ENCODE results near the gene SMPD3.

SMPD3 gene

DNA sequence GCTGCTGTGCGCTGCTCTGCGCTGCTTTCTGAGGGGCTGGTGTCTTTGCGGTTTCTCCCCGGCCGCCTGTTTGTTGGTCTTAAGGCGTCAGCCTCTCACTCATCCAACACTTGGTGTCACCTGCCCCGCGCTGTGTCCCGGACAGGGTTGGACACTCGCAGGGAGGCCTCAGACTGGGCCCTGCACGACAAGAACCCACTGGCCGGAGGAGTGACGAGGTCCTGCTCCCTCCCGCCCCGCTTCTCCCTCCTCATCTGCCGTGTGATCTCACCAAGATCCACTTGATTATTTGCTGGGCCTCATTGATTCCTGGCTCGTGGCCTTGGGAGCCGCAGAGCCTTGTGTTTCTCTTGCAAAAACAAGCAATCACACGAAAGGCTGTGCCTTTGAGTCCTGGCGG is 80.9 kb downstream of the SMPD3 start:
- no peak for DNase-seq

DNA sequence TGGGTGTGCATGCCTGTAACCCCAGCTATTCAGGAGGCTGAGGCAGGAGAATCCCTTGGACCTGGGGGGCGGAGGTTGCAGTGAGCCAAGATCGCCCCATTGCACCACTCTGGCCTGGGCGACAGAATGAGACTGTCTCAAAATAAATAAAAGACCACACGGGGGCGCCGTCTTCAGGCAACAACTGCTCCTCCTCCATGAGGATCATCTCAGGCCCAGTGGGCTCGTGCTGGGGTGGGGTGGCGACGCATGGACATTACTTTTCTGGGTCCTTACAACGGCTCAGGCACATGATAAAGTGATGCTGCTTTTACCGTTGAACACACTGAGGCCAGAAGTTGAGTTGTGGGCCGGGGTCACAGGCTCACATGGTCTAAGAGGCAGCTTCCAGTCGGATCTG is 81.3 kb downstream of the SMPD3 start:
- DNase-seq, result peak; percentile 28 to 46

DNA sequence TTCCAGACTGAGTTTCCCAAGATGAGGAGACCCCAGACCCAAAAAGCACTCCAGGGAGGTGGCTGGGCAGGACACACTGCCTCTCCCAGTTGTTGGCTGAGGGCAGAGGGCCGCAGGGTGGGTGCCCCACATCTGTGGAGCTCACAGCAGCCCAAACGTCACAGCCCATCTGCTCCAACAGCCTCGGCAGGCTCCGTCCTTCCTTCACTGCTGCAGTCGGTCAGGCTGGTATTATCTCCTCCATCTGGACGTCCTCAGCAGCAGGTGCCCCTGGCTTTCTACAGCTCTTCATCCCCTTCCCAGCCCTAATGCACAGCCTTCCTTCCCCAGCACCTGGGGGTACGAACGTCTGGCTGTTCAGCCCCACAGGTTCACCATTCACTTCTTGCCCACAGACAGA is 82.2 kb downstream of the SMPD3 start:
- no peak for DNase-seq

DNA sequence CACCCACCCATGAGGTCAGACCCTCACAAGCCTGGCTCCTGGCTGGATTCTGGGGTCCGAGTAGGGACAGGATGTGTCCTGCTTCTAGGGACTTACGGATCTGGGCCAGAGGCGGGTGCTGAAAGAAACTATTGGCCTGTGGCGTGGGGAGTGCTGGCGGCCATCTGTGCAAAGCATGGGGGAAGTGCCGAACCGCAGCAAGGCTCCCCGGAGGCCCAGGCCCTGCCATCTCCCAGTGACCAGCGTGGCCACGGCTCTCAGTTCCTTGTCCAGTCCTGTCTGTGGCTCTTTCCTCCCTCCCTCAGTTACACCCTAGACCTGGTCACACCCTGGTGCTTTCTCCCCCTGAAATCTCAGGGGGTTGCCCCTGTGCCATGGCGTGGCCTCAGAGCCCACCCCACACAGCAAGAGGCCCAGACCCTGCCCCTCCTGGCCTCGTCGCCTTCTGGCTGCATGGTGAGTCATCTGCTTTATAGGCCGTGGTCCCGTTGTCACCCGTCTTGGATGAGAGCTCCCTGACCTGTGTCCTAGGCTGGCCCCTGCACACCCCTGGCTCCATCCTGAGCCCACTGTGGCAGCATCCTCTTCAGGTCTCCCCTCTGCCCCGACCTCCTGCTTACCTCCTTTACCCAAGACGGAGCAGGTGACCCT is 83.0 kb downstream of the SMPD3 start:
- no peak for DNase-seq

DNA sequence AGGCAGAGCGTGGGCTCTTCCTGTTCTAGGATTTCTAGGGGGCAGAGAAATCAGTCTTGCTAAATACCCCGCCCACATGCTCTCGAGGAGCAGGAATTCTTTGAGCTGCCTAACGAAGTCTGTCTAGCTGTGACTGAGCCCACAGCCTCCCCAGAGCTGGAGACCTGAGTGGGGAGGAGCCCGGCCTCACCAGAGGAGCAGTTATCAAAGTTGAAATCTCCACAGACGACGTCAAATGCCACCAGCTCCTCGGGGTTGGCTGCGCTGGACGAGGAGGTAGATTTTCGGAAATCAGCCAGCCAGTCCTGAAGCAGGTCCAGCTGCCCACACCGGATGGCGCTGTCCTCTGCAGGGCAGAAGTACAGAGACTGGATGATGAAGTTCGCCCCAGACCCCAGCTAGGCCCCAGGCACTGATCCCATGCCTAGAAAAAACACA is 83.7 kb downstream of the SMPD3 start:
- DNase-seq, result no peak

DNA sequence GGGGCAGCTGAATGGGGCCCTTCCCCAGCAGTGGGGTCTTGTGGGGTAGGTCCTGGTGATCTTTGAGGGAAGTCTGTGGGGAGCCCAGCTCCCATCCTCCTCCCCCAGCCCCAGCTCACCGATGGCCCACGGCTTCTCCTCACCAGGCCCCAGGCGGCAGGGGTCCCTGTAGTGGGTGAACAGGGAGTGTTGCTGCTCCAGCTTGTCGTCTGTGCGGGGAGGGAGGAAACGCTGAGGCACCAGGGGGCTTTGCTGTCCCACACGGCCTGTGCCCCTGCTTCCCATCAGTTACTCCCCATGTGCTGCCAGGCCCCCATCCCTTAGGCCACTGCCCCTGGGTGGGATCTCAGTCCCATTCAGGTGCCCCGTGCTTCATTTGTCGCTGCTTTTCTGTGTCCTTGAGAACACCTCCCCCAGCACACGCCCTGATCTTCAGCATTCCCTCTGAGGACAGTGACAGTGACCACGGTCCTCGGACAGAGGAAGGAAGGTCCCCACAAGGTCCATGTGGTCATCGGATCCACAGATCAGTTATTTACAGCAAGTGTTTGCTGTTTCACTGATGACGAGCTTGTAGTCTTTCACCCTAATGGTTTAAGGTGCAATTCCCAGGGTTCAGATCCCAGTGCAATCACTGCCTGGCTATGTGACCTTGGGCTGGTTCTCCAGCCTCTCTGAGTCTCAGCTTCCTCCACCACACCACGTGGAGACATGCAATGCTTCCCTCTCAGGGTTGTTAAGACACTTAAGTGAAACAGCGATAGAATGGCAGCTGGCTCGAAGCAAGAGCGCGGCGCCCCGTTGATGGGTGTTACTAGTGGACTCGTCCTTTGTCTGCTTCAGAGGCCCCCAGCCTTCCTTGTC is 84.4 kb downstream of the SMPD3 start:
- no peak for DNase-seq

DNA sequence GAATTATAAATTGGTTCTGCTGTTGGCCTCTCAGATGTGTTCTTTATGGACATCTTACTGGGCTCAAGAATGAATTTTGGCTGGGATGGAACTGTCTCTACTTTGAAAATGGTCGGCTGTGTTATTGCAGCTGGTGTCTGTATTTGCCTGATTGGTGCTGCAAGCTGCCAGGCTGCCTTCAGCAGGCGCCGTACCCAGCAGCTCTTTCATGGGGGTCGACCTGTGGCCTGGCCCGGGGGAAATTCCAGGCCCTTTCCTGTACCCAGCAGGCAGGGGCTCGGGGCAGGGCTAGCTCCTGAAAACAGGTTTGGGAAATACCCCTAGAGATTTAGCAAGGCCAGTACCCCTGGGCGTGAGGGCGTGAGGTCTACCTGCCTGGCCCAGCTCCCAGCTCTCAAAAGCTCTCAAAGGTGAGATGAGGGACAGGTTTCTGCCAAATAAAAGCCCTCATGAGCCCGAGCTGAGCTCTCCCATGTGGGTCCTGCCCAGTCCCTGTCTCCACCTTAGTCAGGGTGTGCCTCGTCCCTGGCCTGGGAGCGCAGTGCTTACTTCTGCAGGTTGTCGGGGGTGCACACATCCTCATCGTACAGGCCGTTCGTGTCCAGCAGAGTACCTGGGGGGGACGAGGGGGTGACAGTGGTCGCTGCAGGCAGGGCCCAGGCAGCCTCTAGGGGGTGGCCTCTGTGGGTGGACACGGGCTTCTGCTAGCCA is 85.2 kb downstream of the SMPD3 start:
- no peak for DNase-seq

DNA sequence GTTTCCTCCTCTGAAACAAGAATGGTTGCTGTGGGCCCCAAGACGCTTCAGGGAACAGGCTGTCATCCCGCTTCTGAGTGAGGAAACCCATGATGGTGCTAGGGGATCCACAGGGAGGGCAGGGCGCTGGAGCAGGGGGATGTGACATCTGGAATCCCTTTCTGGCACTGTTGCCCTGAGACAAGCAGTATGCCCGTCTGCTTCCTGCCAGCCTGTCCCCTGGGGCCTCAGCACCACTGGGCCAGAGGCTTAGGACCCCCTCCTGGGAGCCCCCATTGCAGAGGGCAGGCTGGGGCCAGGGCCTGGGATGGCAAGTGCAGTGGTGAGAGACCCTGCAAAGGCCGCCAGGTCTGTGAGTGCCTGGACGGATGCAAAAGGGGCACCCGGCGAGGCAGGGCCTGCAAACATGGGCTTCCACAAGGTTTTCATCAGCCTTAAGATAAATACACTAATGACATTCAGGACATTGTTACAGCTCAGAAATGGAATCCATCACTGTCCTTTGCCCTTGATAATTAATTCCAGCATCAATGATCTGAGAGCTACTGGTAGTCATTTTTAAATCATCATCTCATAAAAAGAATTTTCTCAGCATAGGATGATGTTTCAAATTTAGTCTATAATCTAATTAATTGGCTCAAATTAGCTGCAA is 85.9 kb downstream of the SMPD3 start:
- DNase-seq, result no peak

DNA sequence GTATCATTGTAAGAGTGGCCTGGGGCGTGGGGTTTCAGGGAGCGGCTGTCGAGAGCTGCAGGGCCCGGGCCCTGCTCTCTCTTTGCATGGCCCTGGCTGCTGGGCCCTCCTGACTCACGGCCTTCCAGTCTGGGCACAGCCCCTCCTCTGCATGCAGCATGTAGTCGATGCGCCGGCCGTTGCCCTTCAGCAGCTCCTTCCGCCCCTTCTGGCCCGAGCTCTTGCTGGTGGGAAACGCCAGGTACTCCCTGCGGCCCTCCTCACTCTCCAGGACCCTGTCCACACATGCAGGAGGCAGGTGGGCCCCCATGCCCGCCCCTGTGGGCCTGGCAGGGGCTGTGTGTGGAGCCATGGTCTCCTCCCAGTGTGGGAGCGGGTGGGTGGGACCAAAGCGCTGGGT is 86.8 kb downstream of the SMPD3 start:
- no peak for DNase-seq

DNA sequence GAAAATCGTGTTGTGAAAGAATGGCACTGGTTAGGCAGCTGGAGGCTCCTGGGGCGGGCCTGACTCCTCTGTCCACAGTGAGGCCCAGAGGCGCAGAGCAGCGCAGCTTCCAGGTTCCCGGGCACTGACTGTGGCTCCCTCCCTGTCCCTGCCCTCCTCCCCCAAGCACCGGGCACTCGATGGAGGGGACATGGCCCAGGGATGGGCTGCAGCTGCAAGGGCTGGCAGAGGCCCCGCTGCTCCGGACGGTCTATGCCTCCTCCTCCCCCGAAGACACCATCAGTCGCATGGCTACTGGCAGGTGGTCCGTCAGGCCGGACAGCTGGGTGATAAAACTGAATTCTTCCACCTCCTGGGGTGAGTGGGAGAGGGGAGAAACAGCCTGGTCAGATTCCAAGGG is 87.4 kb downstream of the SMPD3 start:
- DNase-seq, result no peak

DNA sequence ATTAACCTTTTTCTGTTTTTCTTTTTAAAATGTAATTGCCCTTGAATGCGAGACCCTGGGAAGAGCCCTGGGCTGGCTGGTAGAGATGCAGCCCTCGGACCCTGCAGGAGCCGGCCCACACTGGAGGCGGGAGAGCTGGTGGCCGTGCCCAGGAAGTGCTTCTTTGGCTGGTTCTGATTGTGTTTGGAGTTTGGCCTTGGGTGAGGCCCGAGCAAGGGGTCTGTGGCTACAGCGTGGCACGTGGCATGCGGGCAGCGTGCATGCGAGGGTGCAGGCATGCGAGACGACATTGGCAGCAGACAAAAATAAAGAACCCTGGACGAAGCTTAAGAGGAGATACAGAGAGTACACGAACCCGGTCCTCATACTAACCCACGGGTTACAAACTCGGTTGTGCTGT is 87.8 kb downstream of the SMPD3 start:
- no peak for DNase-seq

DNA sequence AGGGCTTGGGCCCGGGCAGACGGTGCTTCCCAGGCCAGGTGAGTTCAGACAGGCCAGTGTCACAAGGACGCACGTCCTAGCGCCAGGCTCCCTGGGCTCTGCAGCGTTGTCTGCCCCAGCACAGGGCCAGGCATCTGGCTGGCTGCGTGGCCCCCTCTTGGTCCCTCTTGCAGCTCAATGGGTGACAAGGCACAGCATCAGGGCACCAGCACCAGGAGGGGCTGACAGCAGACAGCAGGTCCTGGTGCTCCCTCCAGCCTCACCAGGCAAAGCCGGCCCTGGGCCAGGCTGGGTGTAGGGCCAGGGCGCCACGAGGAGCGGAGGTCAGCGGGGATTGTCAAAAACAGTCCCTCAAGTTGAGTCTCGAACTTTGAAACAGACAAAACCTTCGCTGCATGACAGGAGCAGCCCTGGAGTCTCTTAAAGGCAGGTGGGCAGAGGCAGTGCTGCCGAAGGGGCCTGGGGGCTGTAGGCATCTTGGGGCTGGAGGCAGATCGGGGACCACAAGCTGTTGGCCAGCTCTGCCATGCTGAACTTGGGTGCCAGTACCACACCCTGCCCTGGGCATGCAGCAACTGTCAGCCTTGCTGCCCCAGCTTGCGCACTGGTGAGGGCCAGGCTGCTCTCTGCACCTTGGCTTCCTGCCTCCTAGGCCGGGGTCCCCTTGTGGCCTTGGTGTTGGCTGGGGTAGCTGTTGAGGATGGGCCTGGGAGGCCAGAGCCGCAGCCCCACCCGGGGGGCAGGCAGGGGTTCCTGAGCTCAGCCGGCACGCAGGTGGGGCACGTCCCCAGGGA is 88.7 kb downstream of the SMPD3 start:
- DNase-seq, result no peak

DNA sequence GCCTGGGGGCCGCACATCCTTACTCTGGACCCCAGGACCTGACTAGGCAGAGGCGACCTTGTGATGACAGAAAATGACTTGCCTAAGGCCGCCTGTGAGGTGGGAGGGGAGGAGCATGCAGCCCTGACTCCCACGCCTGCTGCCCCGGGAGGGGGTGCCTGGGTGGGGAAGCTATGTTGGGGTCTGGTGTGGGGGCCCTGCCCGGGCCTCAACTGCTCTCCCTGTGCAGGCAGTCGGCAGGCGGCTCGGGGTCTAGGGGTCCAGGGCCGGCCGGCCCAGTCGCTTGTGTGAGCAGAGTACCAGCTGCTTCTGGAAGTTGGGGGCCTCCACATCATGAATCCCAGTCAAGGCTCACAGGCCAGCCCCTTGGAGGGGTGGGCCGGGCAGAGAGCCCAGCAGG is 89.4 kb downstream of the SMPD3 start:
- DNase-seq, result no peak

DNA sequence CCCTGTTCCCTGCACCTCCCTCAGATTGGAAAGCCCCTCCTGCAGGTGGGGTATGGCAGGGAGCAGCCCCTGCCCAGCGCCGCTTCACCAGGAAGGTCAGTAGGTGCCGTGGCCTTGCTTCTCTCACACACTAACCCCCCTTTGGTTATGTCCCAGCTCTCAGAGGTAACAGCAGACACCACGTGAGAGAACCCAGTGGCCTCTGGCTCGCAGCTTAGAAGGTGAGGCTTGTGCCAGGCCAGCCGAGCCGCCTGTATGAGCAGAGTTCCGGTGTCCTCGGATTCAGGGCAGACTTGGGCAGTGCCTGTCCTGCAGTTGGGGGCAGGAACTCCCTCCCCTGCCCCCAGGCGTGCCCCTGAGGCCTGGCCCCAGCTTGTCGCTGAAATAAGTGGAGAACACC is 90.4 kb downstream of the SMPD3 start:
- DNase-seq, result no peak

DNA sequence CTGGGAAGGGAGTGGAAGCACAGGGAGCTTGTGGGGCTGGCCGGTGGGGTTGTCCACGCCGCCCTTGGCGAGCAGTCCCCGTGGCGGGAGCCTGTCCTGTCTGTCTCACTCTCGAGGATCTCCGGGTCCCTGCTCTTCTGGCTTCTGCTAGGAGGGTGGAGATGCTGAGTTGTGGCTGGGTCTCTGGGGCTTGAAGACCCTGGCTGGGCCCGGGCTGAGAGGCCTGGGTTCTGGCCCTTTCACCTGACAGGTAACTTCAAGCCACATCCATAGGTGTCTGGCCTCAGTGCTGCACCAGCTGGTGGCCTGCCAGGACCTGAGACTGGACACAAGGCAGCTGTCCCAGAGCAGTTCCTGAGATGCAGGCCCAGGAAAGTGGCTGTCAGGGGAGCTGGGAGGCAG is 90.8 kb downstream of the SMPD3 start:
- no peak for DNase-seq

DNA sequence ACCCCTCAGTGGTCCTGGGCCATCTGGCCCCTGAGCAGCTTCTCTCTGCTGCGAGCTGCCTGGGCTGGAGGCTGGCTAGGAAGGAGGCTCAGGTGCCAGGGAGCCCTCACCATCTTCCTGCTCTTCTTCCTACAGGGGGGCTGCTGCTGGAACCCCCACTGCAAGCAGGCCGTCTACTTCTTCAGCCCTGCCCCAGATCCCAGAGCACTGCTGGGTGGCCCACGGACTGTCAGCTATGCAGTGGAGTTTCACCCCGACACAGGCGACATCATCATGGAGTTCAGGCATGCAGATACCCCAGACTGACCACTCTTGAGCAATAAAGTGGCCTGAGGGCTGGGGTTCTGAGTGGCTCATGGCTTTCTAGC is 91.4 kb downstream of the SMPD3 start:
- DNase-seq, result no peak

DNA sequence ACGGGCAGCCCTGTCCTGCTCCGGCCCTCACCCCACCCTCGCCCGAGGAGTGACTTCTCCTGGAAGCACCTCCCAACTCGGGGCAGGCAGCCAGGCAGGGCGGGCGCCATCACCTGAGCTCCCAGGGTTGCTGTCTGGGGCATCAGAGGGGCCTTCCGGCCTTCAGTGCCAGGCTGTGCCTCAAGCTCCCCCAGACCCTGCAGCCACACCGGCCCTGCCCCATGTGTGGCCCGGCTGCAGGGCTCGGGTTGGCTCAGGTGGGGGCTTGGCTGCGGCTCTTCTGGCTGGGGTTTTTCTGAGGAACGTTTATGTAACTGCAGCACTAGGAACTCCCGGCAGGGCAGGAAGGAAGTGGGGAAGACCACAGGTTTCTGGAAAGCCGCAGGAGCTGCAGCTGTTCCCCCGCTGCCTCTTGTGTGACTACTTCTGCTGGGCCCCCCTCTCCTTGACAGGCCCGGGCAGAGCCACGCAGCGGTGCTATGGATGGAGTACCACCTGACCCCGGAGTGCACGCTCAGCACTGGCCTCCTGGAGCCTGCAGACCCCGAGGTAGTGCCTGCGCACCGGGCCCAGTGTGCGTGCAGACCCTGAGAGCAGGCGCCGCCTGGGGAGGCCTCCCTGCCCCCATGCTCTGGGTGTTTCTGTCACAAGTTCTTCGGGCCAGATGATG is 91.9 kb downstream of the SMPD3 start:
- peak; percentile 42 to 51 for DNase-seq

DNA sequence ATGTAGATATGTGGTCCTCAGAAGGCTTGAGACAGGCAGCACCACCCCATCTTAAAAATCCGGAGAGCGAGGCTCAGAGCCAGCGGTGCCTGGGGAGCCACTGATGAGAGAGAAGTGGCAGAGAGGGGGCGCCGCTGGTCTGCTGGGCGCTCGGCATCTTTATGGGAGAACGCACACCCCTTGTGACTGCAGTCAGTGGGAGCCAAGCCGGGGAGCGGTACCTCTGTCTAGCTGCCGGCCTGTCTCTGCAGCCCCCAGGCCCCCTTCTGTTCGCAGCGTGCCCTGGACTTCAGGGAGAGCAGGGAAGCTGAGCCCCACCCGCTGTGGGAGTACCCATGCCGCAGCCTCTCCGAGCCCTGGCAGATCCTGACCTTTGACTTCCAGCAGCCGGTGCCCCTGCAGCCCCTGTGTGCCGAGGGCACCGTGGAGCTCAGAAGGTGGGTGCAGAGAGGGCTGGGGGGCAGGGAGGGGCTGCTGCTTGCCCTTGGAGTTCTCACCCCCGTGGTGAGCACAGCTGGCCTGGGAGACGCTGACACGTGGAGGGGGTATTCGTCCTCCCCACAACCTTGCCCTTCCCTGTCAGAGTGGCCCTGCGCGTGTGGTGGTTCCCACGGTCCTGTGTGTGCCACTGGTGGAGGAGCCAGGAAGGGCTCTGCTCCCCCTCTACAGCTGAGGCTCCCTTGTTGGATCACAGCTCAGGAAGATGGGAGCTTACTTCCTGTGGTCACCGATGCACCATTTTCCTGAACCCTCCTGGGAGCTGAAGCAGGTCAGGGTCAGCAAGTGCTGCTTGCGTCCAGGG is 92.7 kb downstream of the SMPD3 start:
- DNase-seq, result no peak

DNA sequence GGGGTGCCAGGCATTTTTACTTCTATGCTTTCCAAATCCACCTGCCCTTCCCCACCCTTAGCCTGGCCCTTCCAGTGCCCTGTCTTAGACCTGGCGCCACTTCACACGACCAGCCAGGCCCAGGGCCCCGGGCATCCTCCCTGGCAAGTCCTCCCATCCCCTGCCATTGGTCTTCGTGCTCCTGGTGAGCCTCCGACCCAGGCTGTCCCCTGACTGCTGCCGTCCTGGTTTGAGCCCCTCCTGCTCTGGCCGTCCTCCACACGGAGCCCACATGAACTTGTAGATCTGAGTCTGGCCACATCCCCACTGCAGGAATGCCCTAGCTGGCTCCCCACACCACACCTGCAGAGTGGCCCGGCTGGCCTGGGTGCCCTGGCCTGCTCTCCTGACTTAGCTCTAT is 93.5 kb downstream of the SMPD3 start:
- no peak for DNase-seq

DNA sequence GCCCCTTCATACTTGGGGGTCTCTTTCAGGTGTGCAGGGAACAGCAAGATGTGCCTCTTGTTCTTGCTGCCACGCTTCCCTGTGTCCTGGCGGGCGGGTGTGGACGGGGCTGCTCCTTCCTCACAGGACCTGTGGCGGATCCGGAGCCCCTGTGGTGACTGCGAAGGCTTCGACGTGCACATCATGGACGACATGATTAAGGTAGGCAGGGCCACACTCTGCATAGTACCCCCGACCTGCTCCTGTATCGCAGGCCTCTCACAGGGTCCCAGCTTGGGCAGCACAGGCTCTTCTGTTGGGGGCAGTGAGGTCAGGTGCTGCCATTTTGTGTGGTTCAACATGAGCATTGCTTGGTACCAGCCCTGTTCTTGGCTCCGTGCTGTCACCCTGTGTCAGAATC is 94.9 kb downstream of the SMPD3 start:
- no peak for DNase-seq

DNA sequence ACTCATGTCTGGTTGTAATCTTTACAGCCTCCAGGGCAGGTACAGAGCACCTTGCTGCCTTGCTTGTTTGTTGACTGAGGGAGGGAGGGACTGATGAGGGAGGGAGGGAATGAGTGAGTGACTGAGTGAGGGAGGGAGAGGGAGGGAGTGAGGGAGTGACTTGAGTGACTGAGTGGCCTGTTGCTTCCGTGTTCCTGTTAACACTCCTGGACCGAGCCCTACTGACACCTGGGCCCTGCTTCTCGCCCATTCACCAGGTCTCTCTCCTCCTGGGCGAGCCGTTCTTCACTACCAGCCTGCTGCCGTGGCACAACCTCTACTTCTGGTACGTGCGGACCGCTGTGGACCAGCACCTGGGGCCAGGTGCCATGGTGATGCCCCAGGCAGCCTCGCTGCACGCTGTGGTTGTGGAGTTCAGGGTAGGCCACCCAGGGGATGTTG is 96.3 kb downstream of the SMPD3 start:
- DNase-seq, result no peak
